A549 (cell line): Measurements from ENCODE around the gene PRDM10.

Experiments
- CTCF ChIP-seq: fragments of >200 bp; sonication (Bioruptor Twin); formaldehyde crosslinking; IDR thresholded peaks from 3 replicates; pipeline ENCODE4 v1.5.1; 2016
- POLR2A ChIP-seq: IDR thresholded peaks from 2 replicates; pipeline ENCODE4 v1.6.1; 2012; ENCODE audit warnings: mild to moderate bottlenecking, low read length
- RFX5 ChIP-seq: fragments of 450-650 bp; IDR thresholded peaks from 2 replicates; pipeline ENCODE4 v1.7.1; 2014; ENCODE audit warnings: antibody characterized with exemption, mild to moderate bottlenecking, moderate library complexity
- USF2 ChIP-seq: fragments of 450-650 bp; IDR thresholded peaks from 2 replicates; pipeline ENCODE4 v1.6.1; 2014; ENCODE audit warnings: antibody characterized with exemption

GRCh38 chr11:129932381-129933067, 70.1 kb downstream of the PRDM10 start:
- no peak for TF ChIP-seq CTCF
- no peak for TF ChIP-seq RFX5
- no peak for TF ChIP-seq POLR2A
- TF ChIP-seq USF2: no peak
